Neural crest cell (in vitro differentiated cells): Measurements from ENCODE around the gene SYNRG. TPM values are rescaled to one million over a fixed set of nuclear protein-coding genes. Genes with fewer than 3 reads are reported as not detected.
A peak's percentile ranks its signal among the peaks of the same experiment; 100 is the strongest.

Experiments used
- DNase-seq: peaks from one replicate; pipeline ENCODE4 v3.0.0; 2021; ENCODE audit warnings: low read depth, mixed read lengths, low spot score
- H3K27ac Mint-ChIP-seq: one replicate; pipeline ENCODE4 v1.8.0; 2021; ENCODE audit warnings: mild to moderate bottlenecking, mixed read lengths; ENCODE audit not compliant: unreplicated experiment
- H3K27me3 Mint-ChIP-seq: 2 replicates; pipeline ENCODE4 v1.8.0; 2021; ENCODE audit warnings: low read depth, mild to moderate bottlenecking, mixed read lengths
- H3K36me3 Mint-ChIP-seq: 2 replicates; pipeline ENCODE4 v1.8.0; 2021; ENCODE audit warnings: low read depth, mild to moderate bottlenecking, mixed read lengths
- H3K4me1 Mint-ChIP-seq: 2 replicates; pipeline ENCODE4 v1.8.0; 2021; ENCODE audit warnings: mixed read lengths
- H3K4me3 Mint-ChIP-seq: one replicate; pipeline ENCODE4 v1.8.0; 2021; ENCODE audit warnings: mild to moderate bottlenecking, mixed read lengths
- H3K9me3 Mint-ChIP-seq: 2 replicates; pipeline ENCODE4 v1.8.0; 2021; ENCODE audit warnings: mixed read lengths
- CTCF ChIP-seq: fragments of 200-600 bp; sonication (generic); conservative IDR thresholded peaks from 2 replicates; pipeline ENCODE4 v1.5.0; 2021; ENCODE audit warnings: antibody characterized with exemption, mild to moderate bottlenecking
- total RNA-seq: library from RNA; stranded (reverse); gene quantifications from 2 replicates; pipeline ENCODE4 v1.2.1, GENCODE V29; 2021

Gene SYNRG
- total RNA-seq, 1 donor from 2014 or later, result 43.0 TPM

- H3K27me3 Mint-ChIP-seq, result no peaks in the 10 kb centered on the region
- no peak for DNase-seq
- no peak for TF ChIP-seq CTCF
- peaks cover 15% of the 10 kb centered on the region for H3K4me1 Mint-ChIP-seq
- peaks cover 2% of the 10 kb centered on the region for H3K36me3 Mint-ChIP-seq
- H3K27ac Mint-ChIP-seq, result peak overlapping the region; percentile 32
- H3K9me3 Mint-ChIP-seq, result no peaks in the 10 kb centered on the region
- no peak overlapping the region for H3K4me3 Mint-ChIP-seq
Measured at GRCh38 chr17:37510056-37510455, 99.2 kb downstream of the SYNRG start.

- no peak overlapping the region for H3K27ac Mint-ChIP-seq
- no peak for DNase-seq
Measured at GRCh38 chr17:37507111-37507510, 102.1 kb downstream of the SYNRG start.

GRCh38 chr17:37506678-37507077 lies 102.5 kb downstream of the SYNRG start:
- Mint-ChIP-seq H3K27me3 (no peaks in the 10 kb centered on the region), H3K4me1 (peaks cover 18% of the 10 kb centered on the region), H3K4me3 (no peak overlapping the region), H3K36me3 (no peaks in the 10 kb centered on the region), H3K9me3 (no peaks in the 10 kb centered on the region), H3K27ac (no peak overlapping the region)
- peak; percentile 54 for TF ChIP-seq CTCF
- peak; percentile 23 for DNase-seq

More at GRCh38 chr17:37507111-37507510, 102.1 kb downstream of the SYNRG start:
- Mint-ChIP-seq H3K4me3 (no peak overlapping the region), H3K27me3 (no peaks in the 10 kb centered on the region), H3K9me3 (no peaks in the 10 kb centered on the region), H3K36me3 (no peaks in the 10 kb centered on the region), H3K4me1 (peaks cover 15% of the 10 kb centered on the region)
- no peak for TF ChIP-seq CTCF

- H3K27me3 Mint-ChIP-seq, result no peaks in the 10 kb centered on the region
- peaks cover 27% of the 10 kb centered on the region for H3K4me1 Mint-ChIP-seq
- no peak for DNase-seq
- no peaks in the 10 kb centered on the region for H3K36me3 Mint-ChIP-seq
- H3K4me3 Mint-ChIP-seq, result no peak overlapping the region
- no peak for TF ChIP-seq CTCF
- no peak overlapping the region for H3K27ac Mint-ChIP-seq
- no peaks in the 10 kb centered on the region for H3K9me3 Mint-ChIP-seq
Measured at GRCh38 chr17:37505333-37505732, 103.9 kb downstream of the SYNRG start.

GRCh38 chr17:37503148-37503547 lies 106.1 kb downstream of the SYNRG start:
- Mint-ChIP-seq H3K36me3 (no peaks in the 10 kb centered on the region), H3K4me3 (no peak overlapping the region), H3K4me1 (peaks cover 28% of the 10 kb centered on the region), H3K27ac (no peak overlapping the region), H3K9me3 (no peaks in the 10 kb centered on the region), H3K27me3 (no peaks in the 10 kb centered on the region)
- TF ChIP-seq CTCF, result no peak
- DNase-seq, result no peak
